ENCODE measurements around the gene GCNT4.

GCNT4 gene

DNA sequence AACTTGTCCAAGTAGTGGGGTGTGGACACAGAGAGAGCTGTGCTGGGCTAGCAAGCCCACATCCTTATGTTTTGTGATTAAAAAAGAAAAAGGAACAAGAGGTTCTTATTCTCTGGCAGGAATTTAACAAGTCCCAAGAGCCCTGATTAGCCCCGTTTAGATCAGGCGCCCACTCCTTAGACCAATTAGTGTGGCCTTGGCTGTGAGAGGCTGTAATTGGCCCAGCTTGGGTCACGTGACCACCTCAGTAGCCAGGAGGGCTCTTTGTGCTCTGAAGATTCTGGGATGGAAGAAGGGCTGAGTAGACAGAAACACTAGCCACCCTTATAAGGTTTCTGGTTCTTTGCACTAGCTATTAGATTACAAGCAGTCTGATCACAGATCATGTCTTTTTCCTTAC is 31.1 kb downstream of the GCNT4 start:
- Histone ChIP-seq H3K79me2 (ENCODE audit: control insufficient read depth, insufficient read depth, low read length) (no peaks in the 10 kb centered on the region), H3K18ac (ENCODE audit: low read length) (no peak overlapping the region), H2BK5ac (ENCODE audit: low read length) (no peak overlapping the region), H3K4me1 (ENCODE audit: control insufficient read depth, low read depth, low read length) (no peaks in the 10 kb centered on the region), H3K27me3 (ENCODE audit: insufficient read depth, low read length, poor library complexity) (no peaks in the 10 kb centered on the region), H3K23ac (ENCODE audit: low read length) (no peak overlapping the region), H2BK120ac (ENCODE audit: low read depth, low read length) (no peak overlapping the region), H3K9ac (ENCODE audit: low read length) (no peak overlapping the region), H2BK15ac (replicated peaks; ENCODE audit: low read depth) (no peak overlapping the region), H2AK5ac (ENCODE audit: low read length) (no peak overlapping the region), H3K4ac (ENCODE audit: low read depth, low read length) (no peak overlapping the region), H3K4me2 (ENCODE audit: low read length) (no peak overlapping the region), H3K36me3 (ENCODE audit: control insufficient read depth, insufficient read depth, low read length) (no peaks in the 10 kb centered on the region), H4K8ac (ENCODE audit: low read depth, low read length) (no peak overlapping the region), H3K79me1 (ENCODE audit: low read length) (no peaks in the 10 kb centered on the region), H4K5ac (ENCODE audit: low read length) (no peak overlapping the region), H3K4me3 (ENCODE audit: low read length) (no peak overlapping the region), H3K27ac (ENCODE audit: low read depth, low read length) (no peak overlapping the region), H3K56ac (ENCODE audit: low read length) (no peak overlapping the region)
- peak; percentile 37 for DNase-seq
- WGBS (ENCODE audit: extremely low coverage, insufficient coverage, low lambda C conversion rate), result no CpG with 5 or more reads among the region's 3 CpGs

- Histone ChIP-seq H4K5ac (ENCODE audit: low read length) (no peak overlapping the region), H2BK5ac (ENCODE audit: low read length) (no peak overlapping the region), H3K36me3 (ENCODE audit: control insufficient read depth, insufficient read depth, low read length) (no peaks in the 10 kb centered on the region), H3K4me3 (ENCODE audit: low read length) (no peak overlapping the region), H3K9ac (ENCODE audit: low read length) (no peak overlapping the region), H3K4ac (ENCODE audit: low read depth, low read length) (no peak overlapping the region), H3K4me1 (ENCODE audit: control insufficient read depth, low read depth, low read length) (no peaks in the 10 kb centered on the region), H4K8ac (ENCODE audit: low read depth, low read length) (no peak overlapping the region), H2BK15ac (replicated peaks; ENCODE audit: low read depth) (no peak overlapping the region), H2AK5ac (ENCODE audit: low read length) (no peak overlapping the region), H3K23ac (ENCODE audit: low read length) (no peak overlapping the region), H3K4me2 (ENCODE audit: low read length) (no peak overlapping the region), H3K27ac (ENCODE audit: low read depth, low read length) (no peak overlapping the region), H3K79me2 (ENCODE audit: control insufficient read depth, insufficient read depth, low read length) (no peaks in the 10 kb centered on the region), H2BK120ac (ENCODE audit: low read depth, low read length) (no peak overlapping the region), H3K56ac (ENCODE audit: low read length) (no peak overlapping the region), H3K18ac (ENCODE audit: low read length) (no peak overlapping the region), H3K27me3 (ENCODE audit: insufficient read depth, low read length, poor library complexity) (no peaks in the 10 kb centered on the region), H3K79me1 (ENCODE audit: low read length) (no peaks in the 10 kb centered on the region)
- DNase-seq, result no peak
- WGBS (ENCODE audit: extremely low coverage, insufficient coverage, low lambda C conversion rate), result no CpG with 5 or more reads among the region's 10 CpGs
Measured at GRCh38 chr5:75020016-75020656, 32.2 kb downstream of the GCNT4 start.

DNA sequence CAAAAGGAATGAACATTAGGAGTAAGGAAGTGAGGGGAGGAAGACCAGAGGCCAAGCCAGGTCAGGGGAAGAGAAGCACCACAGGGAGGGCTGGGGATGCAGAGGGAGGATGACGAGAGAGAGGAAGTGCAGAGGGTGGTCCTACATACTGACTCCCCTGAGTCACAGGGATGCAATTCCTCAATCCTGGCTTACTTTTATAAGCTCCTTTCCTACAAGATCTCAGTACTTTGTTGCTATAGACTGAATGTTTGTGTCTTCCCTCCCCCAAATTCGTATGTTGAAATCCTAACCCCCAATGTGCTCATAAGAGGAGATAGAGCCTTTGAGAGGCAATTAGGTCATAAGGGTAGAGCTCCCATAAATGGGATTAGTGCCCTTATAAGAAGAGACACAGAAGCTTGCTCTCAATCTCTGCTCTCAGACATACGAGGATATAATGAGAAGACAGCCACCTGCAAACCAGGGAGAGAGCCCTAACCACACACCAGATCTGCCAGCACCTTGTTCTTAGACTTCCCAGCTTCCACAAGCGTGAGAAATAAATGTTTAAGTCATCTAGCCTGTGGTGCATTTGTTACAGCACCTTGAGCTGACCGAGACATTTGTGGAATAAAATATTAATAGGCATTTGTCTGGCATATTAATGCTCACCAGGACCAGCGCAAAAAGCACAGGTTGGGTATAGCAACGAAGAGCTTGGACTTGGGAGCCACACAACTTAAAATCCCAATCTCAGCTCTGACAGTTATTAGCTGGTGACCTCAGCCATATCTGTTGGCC is 33.4 kb downstream of the GCNT4 start:
- H2BK120ac ChIP-seq (ENCODE audit: low read depth, low read length), result no peak overlapping the region
- H3K27ac ChIP-seq (ENCODE audit: low read depth, low read length), result no peak overlapping the region
- H2BK15ac ChIP-seq (replicated peaks; ENCODE audit: low read depth), result no peak overlapping the region
- DNase-seq, result no peak
- H3K79me2 ChIP-seq (ENCODE audit: control insufficient read depth, insufficient read depth, low read length), result no peaks in the 10 kb centered on the region
- H3K4me1 ChIP-seq (ENCODE audit: control insufficient read depth, low read depth, low read length), result no peaks in the 10 kb centered on the region
- no peak overlapping the region for H2BK5ac ChIP-seq (ENCODE audit: low read length)
- no peak overlapping the region for H3K56ac ChIP-seq (ENCODE audit: low read length)
- H3K36me3 ChIP-seq (ENCODE audit: control insufficient read depth, insufficient read depth, low read length), result no peaks in the 10 kb centered on the region
- no peak overlapping the region for H3K4me2 ChIP-seq (ENCODE audit: low read length)
- no peak overlapping the region for H3K18ac ChIP-seq (ENCODE audit: low read length)
- no peak overlapping the region for H3K4ac ChIP-seq (ENCODE audit: low read depth, low read length)
- H3K27me3 ChIP-seq (ENCODE audit: insufficient read depth, low read length, poor library complexity), result no peaks in the 10 kb centered on the region
- WGBS (ENCODE audit: extremely low coverage, insufficient coverage, low lambda C conversion rate), result no CpG with 5 or more reads among the region's 7 CpGs
- H3K79me1 ChIP-seq (ENCODE audit: low read length), result no peaks in the 10 kb centered on the region
- H3K4me3 ChIP-seq (ENCODE audit: low read length), result no peak overlapping the region
- H2AK5ac ChIP-seq (ENCODE audit: low read length), result no peak overlapping the region
- no peak overlapping the region for H4K5ac ChIP-seq (ENCODE audit: low read length)
- H3K23ac ChIP-seq (ENCODE audit: low read length), result no peak overlapping the region
- H4K8ac ChIP-seq (ENCODE audit: low read depth, low read length), result no peak overlapping the region
- no peak overlapping the region for H3K9ac ChIP-seq (ENCODE audit: low read length)

GRCh38 chr5:75017971-75018370 is 34.4 kb downstream of the GCNT4 start:
- Histone ChIP-seq H2BK120ac (ENCODE audit: low read depth, low read length) (no peak overlapping the region), H3K56ac (ENCODE audit: low read length) (no peak overlapping the region), H2AK5ac (ENCODE audit: low read length) (no peak overlapping the region), H3K9ac (ENCODE audit: low read length) (no peak overlapping the region), H4K5ac (ENCODE audit: low read length) (no peak overlapping the region), H3K36me3 (ENCODE audit: control insufficient read depth, insufficient read depth, low read length) (no peaks in the 10 kb centered on the region), H3K23ac (ENCODE audit: low read length) (no peak overlapping the region), H2BK15ac (replicated peaks; ENCODE audit: low read depth) (no peak overlapping the region), H3K4me2 (ENCODE audit: low read length) (no peak overlapping the region), H3K4me1 (ENCODE audit: control insufficient read depth, low read depth, low read length) (no peaks in the 10 kb centered on the region), H3K27ac (ENCODE audit: low read depth, low read length) (no peak overlapping the region), H3K18ac (ENCODE audit: low read length) (no peak overlapping the region), H3K4me3 (ENCODE audit: low read length) (no peak overlapping the region), H3K79me2 (ENCODE audit: control insufficient read depth, insufficient read depth, low read length) (no peaks in the 10 kb centered on the region), H3K4ac (ENCODE audit: low read depth, low read length) (no peak overlapping the region), H3K27me3 (ENCODE audit: insufficient read depth, low read length, poor library complexity) (no peaks in the 10 kb centered on the region), H2BK5ac (ENCODE audit: low read length) (no peak overlapping the region), H3K79me1 (ENCODE audit: low read length) (no peaks in the 10 kb centered on the region), H4K8ac (ENCODE audit: low read depth, low read length) (no peak overlapping the region)
- no peak for DNase-seq
- no CpG with 5 or more reads among the region's 5 CpGs for WGBS (ENCODE audit: extremely low coverage, insufficient coverage, low lambda C conversion rate)

DNA sequence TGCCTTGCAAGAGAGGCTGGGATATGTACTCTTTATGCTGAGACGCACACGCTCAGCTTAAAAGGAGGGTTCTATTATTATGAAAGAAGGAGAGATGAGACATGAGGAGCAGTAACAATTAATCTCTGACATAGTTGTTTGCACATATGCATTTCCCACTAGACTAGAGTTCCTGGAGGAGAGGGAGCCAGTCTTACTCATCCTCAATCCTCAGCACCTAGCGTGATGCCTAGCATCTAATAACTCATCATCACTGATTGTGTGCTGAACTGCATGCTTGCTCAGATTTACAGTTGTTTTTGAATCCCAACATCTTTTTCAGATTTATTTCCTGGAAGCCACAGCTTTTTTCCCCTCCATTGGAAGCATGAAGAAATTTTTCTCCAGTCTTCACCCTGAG is 35.5 kb downstream of the GCNT4 start:
- no peaks in the 10 kb centered on the region for H3K36me3 ChIP-seq (ENCODE audit: control insufficient read depth, insufficient read depth, low read length)
- H2BK120ac ChIP-seq (ENCODE audit: low read depth, low read length), result no peak overlapping the region
- no peak overlapping the region for H3K4ac ChIP-seq (ENCODE audit: low read depth, low read length)
- H4K8ac ChIP-seq (ENCODE audit: low read depth, low read length), result no peak overlapping the region
- no peak overlapping the region for H2BK5ac ChIP-seq (ENCODE audit: low read length)
- no peaks in the 10 kb centered on the region for H3K4me1 ChIP-seq (ENCODE audit: control insufficient read depth, low read depth, low read length)
- no peak overlapping the region for H2BK15ac ChIP-seq (replicated peaks; ENCODE audit: low read depth)
- no peak overlapping the region for H4K5ac ChIP-seq (ENCODE audit: low read length)
- no peak overlapping the region for H3K56ac ChIP-seq (ENCODE audit: low read length)
- no peaks in the 10 kb centered on the region for H3K79me1 ChIP-seq (ENCODE audit: low read length)
- H2AK5ac ChIP-seq (ENCODE audit: low read length), result no peak overlapping the region
- H3K4me3 ChIP-seq (ENCODE audit: low read length), result no peak overlapping the region
- no peak overlapping the region for H3K9ac ChIP-seq (ENCODE audit: low read length)
- H3K18ac ChIP-seq (ENCODE audit: low read length), result no peak overlapping the region
- H3K27me3 ChIP-seq (ENCODE audit: insufficient read depth, low read length, poor library complexity), result no peaks in the 10 kb centered on the region
- no peak overlapping the region for H3K4me2 ChIP-seq (ENCODE audit: low read length)
- no peak overlapping the region for H3K27ac ChIP-seq (ENCODE audit: low read depth, low read length)
- H3K79me2 ChIP-seq (ENCODE audit: control insufficient read depth, insufficient read depth, low read length), result no peaks in the 10 kb centered on the region
- DNase-seq, result no peak
- no CpG with 5 or more reads among the region's 3 CpGs for WGBS (ENCODE audit: extremely low coverage, insufficient coverage, low lambda C conversion rate)
- no peak overlapping the region for H3K23ac ChIP-seq (ENCODE audit: low read length)
